Activated B cell treated with CpG ODN at 0.5 μM for 24 hours (primary cell): Measurements from ENCODE around the gene ADGRG1. TPM values are rescaled to one million over a fixed set of nuclear protein-coding genes. Genes with fewer than 3 reads are reported as not detected.

Source experiments
- ATAC-seq: fragments of 200-7000 bp; cut with Tn5 transposase; one replicate; pipeline ENCODE4 v1.10.0; 2021; ENCODE audit warnings: low read depth, mild to moderate bottlenecking, moderate library complexity
- CTCF ChIA-PET: fragments of 350-600 bp; sonication (Branson Sonifier 250); formaldehyde crosslinking; loops from one replicate; lab custom pipeline; 2021; ENCODE audit warnings: antibody characterized with exemption; lab: Charles Lee
- POLR2A ChIA-PET: fragments of 350-600 bp; sonication (Branson Sonifier 250); formaldehyde crosslinking; loops from one replicate; lab custom pipeline; 2021; ENCODE audit warnings: antibody characterized with exemption; lab: Charles Lee
- DNase-seq: peaks from one replicate; pipeline ENCODE4 v3.0.0; 2022
- H3K27ac Mint-ChIP-seq: one replicate; pipeline ENCODE4 v1.8.0; 2020; ENCODE audit warnings: mixed read lengths
- H3K27me3 Mint-ChIP-seq: one replicate; pipeline ENCODE4 v1.8.0; 2021; ENCODE audit warnings: mixed read lengths
- H3K36me3 Mint-ChIP-seq: one replicate; pipeline ENCODE4 v1.8.0; 2021; ENCODE audit warnings: low read depth, mixed read lengths
- H3K4me1 Mint-ChIP-seq: one replicate; pipeline ENCODE4 v1.8.0; 2021; ENCODE audit warnings: mixed read lengths
- H3K4me3 Mint-ChIP-seq: one replicate; pipeline ENCODE4 v1.8.0; 2020; ENCODE audit warnings: mild to moderate bottlenecking, mixed read lengths
- H3K9me3 Mint-ChIP-seq: one replicate; pipeline ENCODE4 v1.8.0; 2020; ENCODE audit warnings: mixed read lengths
- intact Hi-C: fragments of 100-400 bp; cut with micrococcal nuclease; formaldehyde crosslinking; loops from one replicate; pipeline ENCODE4 v1.15.1; 2024
- total RNA-seq: library from RNA; stranded (reverse); gene quantifications from 2 replicates; pipeline ENCODE4 v1.2.3, GENCODE V29; 2022
- TF ChIP-seq, protein P1 (sequence below): fragments of 200-600 bp; IDR thresholded peaks from one replicate; pipeline ENCODE4 v1.8.0; 2022; ENCODE audit warnings: antibody characterized with exemption, mild to moderate bottlenecking

Gene ADGRG1
- total RNA-seq, 1 donor from 2014 or later: 0.13 TPM

DNA sequence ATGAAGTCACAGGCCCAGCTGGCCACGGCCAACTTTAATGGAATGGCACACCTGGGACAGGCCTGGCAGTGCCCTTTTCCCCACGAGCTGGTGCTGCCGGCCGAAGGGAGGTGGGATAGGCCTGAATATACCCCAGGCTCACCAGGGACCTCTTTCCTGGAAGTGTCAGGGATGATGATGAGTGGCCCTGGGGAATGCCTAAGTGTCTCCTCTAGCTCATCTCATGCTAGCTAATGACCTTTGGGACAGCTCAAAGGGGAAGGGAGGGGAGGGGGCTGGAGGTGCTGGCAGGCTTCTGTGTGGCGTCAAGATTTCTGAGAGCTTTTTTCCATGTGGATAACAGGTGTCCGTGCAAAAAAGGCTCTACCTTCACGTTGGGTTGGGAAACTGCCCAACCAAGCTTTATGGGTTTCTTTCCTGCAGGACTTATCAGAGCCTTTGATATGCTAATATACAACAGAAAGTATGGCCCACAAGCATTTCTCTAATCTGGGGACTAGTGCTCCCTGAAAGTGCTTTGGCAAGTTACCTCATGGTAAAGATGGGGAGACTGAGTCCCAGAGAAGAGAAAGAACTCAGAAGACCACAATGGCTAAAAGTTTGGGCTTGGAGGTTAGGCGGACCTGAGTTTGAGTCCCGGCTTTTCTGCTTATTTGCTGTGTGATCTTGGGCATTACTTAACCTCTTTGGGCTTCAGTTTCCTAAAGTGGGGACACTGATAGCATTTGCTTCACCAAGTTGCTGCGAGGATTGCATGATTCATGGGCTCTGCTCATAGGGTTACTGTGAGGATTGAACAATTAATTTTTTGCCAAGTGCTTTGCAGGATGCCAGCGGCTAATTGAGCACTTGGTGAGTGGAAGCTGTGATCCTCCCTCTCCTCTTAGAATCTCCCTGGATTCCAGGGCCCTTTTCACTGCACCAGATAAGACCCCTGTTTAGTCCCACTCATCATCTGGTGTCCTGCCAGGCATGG, 14.0 kb downstream of the ADGRG1 start:
- ChIA-PET CTCF (no interaction called here), POLR2A (interaction anchor here (0.6 to 0.7 kb wide), 3 partner anchors 51 to 353 kb away, joined by 3 to 4 read pairs (median 3); no protein-coding TSS in a partner anchor)
- Mint-ChIP-seq H3K4me1 (peaks cover 14% of the 10 kb centered on the region), H3K27me3 (peaks cover 11% of the 10 kb centered on the region), H3K4me3 (no peak overlapping the region), H3K36me3 (no peaks in the 10 kb centered on the region), H3K9me3 (no peaks in the 10 kb centered on the region), H3K27ac (no peak overlapping the region)
- TF ChIP-seq, protein P1, sequence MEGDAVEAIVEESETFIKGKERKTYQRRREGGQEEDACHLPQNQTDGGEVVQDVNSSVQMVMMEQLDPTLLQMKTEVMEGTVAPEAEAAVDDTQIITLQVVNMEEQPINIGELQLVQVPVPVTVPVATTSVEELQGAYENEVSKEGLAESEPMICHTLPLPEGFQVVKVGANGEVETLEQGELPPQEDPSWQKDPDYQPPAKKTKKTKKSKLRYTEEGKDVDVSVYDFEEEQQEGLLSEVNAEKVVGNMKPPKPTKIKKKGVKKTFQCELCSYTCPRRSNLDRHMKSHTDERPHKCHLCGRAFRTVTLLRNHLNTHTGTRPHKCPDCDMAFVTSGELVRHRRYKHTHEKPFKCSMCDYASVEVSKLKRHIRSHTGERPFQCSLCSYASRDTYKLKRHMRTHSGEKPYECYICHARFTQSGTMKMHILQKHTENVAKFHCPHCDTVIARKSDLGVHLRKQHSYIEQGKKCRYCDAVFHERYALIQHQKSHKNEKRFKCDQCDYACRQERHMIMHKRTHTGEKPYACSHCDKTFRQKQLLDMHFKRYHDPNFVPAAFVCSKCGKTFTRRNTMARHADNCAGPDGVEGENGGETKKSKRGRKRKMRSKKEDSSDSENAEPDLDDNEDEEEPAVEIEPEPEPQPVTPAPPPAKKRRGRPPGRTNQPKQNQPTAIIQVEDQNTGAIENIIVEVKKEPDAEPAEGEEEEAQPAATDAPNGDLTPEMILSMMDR: no peak
- intact Hi-C loops: no loop called here
- DNase-seq (no peak), ATAC-seq (no peak)

DNA sequence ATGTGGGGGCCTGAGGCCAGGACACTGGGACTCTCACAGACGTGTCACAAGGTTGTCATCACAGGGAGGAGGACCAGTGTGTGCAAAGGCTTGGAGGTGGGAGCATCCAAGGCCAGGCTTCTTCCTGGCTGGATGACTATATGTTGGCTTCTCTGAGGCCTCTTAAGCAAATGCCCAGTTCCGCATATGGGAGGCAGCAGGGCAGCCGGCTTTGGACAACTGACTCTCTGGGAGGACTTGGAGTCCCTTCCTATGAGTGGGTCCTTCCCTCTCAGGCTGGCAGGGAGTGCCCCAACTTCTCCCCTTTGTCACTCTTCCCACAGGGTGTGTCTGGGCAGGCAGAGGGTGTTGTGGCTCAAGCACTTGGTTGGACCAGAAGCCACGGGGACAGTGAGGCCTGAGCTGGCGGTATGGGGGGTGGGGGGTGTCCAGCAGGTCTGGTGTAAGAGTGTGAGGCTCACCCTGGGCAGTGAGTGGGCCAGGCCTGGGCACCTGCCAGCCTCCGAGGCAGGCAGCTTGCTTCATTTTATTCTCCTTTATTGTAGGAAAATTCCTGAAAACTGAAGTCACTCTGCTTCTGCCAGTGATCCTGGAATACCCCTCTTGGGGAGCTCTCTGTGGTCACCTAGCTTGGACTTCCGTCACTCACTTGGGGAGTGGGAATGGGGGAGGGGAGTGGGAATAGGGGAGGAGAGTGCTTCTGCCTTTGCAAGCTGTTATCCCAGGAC, 14.9 kb downstream of the ADGRG1 start:
- intact Hi-C loops: no loop called here
- Mint-ChIP-seq H3K4me3 (no peak overlapping the region), H3K36me3 (no peaks in the 10 kb centered on the region), H3K4me1 (peaks cover 23% of the 10 kb centered on the region), H3K27me3 (peaks cover 4% of the 10 kb centered on the region), H3K27ac (no peak overlapping the region), H3K9me3 (no peaks in the 10 kb centered on the region)
- TF ChIP-seq, protein P1: no peak
- no peak for DNase-seq
- POLR2A ChIA-PET: interaction anchor here (0.6 to 0.7 kb wide), 3 partner anchors 52 to 192 kb away, joined by 3 to 6 read pairs (median 4); no protein-coding TSS in a partner anchor
- CTCF ChIA-PET: no interaction called here
- ATAC-seq: no peak

DNA sequence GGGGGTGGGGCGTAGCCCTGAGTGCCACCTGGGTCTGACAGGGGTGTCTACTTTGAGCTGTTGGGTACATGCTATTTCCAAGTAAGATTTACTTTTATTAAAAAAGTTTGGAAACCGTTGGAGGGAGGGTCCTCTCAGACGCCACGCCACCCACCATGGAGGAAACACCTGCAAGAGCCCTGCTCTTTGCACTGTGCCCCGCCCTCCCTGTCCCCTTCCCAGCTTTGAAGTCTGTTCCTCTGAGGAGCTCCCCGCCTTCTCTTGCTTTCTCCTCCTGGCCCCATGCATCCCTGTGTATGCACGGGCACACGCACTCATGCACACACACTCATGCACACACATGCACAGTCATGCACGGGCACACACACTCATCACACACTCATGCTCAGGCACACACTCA, 15.5 kb downstream of the ADGRG1 start:
- intact Hi-C loops: no loop called here
- H3K27ac Mint-ChIP-seq: no peak overlapping the region
- TF ChIP-seq, protein P1: no peak
- no peak overlapping the region for H3K4me3 Mint-ChIP-seq
- CTCF ChIA-PET: no interaction called here
- no peak for ATAC-seq
- POLR2A ChIA-PET: interaction anchor here (0.6 kb wide), 2 partner anchors 132 to 193 kb away, joined by 4 to 6 read pairs; no protein-coding TSS in a partner anchor
- DNase-seq: no peak
- peaks cover 29% of the 10 kb centered on the region for H3K4me1 Mint-ChIP-seq
- H3K36me3 Mint-ChIP-seq: no peaks in the 10 kb centered on the region
- no peaks in the 10 kb centered on the region for H3K9me3 Mint-ChIP-seq
- H3K27me3 Mint-ChIP-seq: peaks cover 3% of the 10 kb centered on the region

DNA sequence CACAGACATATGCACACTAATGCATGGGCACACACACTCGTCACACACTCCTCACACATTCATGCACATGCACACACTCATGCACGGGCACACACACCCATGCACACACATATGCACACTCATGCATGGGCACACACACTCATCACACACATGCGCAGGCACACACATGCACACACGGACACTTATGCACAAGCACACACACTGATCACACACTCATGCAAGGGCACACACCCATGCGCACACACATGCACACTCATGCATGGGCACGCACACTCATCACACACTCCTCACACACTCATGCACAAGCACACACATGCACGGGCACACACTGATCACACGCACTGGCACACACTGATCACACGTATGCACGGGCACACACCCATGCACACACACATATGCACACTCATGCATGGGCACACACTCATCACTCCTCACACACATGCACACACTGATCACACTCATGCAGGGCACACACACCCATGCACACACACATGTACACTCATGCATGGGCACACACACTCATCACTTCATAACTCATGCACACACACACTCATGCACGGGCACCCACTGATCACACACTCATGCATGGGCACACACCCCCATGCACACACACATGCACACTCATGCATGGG, 16.1 kb downstream of the ADGRG1 start:
- Mint-ChIP-seq H3K4me3 (no peak overlapping the region), H3K27me3 (peaks cover 3% of the 10 kb centered on the region), H3K4me1 (peaks cover 28% of the 10 kb centered on the region), H3K27ac (no peak overlapping the region), H3K9me3 (no peaks in the 10 kb centered on the region), H3K36me3 (no peaks in the 10 kb centered on the region)
- ATAC-seq (no peak), DNase-seq (no peak)
- POLR2A ChIA-PET: no interaction called here
- TF ChIP-seq, protein P1: no peak
- CTCF ChIA-PET: no interaction called here
- intact Hi-C loops: loop anchor here (5.0 kb wide), 1 partner anchor 93 kb away; the partner anchor contains the start of gene KATNB1
